ENCODE results near the gene ITPR1. TPM values are rescaled to one million over a fixed set of nuclear protein-coding genes. Genes with fewer than 3 reads are reported as not detected.

ITPR1 gene
- total and polyA plus RNA-seq, 11 donors, result 8.9 to 55.8 (median 19.9) TPM

DNA sequence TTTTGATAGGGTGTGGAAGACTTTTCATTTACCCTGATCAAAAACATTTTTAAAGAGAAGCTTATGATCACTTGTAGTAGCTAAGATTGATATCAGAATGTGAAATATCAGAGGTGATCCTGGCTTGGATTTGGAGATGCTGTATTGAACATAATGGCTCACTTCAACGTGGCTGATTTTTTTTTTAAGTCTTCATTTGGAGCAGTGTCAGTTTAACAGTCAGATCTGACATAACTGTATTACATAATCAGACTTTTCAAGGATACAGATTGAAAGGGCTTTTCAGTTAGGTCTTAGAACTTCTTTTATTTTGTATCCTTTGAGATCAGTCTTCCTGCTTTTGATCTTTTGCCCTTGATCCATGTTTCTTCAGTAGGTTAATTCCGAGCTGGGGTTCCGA, 98.5 kb downstream of the ITPR1 start:
- Histone ChIP-seq H3K4me1 (peaks cover 0 to 40% (median 29%) of the 10 kb centered on the region in 12 donors), H3K4me3 (no peak overlapping the region), H3K36me3 (no peaks in the 10 kb centered on the region), H3K27me3 (no peaks in the 10 kb centered on the region), H3K9me3 (no peaks in the 10 kb centered on the region), H3K27ac (no peak overlapping the region)
- no peak for TF ChIP-seq POLR2A (IDR thresholded peaks at IDR 0.05)
- no peak for DNase-seq
- WGBS, 4 donors, result 73 to 77% (median 74%) methylated on average over 3 of the region's 3 CpGs
- no peak for ATAC-seq
- intact Hi-C loops (cut with DNase I), result no loop called here

DNA sequence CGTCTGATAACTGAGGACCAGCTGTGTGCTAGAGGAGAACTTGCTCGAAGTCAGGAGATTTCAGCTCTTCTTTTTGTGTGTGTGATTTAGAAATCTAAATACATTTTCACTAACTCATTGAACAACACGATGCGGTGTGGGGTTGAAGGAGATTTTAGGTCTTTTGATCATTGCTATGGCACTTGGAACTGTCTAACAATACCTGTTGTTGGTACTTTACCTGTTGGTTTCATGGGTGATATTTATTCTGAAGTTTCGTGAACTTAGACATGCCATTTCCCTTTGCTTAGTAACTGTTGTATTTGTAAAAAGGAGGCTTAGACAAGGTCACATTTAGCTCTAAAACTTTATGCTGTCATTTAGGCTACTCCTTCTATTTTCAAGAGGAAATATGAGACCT, 99.9 kb downstream of the ITPR1 start:
- Histone ChIP-seq H3K27ac (no peak overlapping the region), H3K27me3 (no peaks in the 10 kb centered on the region), H3K36me3 (no peaks in the 10 kb centered on the region), H3K4me1 (peaks cover 0 to 37% (median 20%) of the 10 kb centered on the region in 12 donors), H3K4me3 (no peak overlapping the region), H3K9me3 (no peaks in the 10 kb centered on the region)
- ATAC-seq, result no peak
- TF ChIP-seq, protein P1, sequence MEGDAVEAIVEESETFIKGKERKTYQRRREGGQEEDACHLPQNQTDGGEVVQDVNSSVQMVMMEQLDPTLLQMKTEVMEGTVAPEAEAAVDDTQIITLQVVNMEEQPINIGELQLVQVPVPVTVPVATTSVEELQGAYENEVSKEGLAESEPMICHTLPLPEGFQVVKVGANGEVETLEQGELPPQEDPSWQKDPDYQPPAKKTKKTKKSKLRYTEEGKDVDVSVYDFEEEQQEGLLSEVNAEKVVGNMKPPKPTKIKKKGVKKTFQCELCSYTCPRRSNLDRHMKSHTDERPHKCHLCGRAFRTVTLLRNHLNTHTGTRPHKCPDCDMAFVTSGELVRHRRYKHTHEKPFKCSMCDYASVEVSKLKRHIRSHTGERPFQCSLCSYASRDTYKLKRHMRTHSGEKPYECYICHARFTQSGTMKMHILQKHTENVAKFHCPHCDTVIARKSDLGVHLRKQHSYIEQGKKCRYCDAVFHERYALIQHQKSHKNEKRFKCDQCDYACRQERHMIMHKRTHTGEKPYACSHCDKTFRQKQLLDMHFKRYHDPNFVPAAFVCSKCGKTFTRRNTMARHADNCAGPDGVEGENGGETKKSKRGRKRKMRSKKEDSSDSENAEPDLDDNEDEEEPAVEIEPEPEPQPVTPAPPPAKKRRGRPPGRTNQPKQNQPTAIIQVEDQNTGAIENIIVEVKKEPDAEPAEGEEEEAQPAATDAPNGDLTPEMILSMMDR (IDR thresholded peaks at IDR 0.05), result no peak
- TF ChIP-seq POLR2A (IDR thresholded peaks at IDR 0.05), result no peak
- intact Hi-C loops (cut with DNase I), result no loop called here
- 97 to 98% (median 98%) methylated on average over 5 of the region's 5 CpGs for WGBS, 4 donors
- no peak for DNase-seq

DNA sequence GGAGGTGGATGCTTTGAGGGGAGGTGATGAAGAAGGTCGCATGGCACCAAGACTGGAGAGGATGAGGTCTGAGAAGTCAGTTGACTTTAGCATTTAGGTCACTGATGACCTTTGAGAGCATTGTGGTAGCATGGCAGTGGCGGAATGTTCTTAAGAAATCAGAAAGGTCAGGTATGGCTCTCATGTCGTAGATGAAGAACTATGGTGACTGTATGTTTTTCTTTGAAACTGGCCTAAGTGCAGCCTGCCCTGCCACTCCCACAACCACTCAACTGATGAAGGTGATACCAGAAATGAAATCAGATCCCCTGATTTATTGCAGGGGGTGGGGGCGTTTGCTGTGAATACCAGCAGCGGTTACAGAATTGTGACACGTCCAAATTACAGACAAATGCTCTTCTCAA, 102.6 kb downstream of the ITPR1 start:
- TF ChIP-seq, protein P1 (IDR thresholded peaks at IDR 0.05), result no peak
- Histone ChIP-seq H3K4me1 (peaks cover 0 to 30% (median 3%) of the 10 kb centered on the region in 12 donors), H3K27me3 (no peaks in the 10 kb centered on the region), H3K4me3 (no peak overlapping the region), H3K27ac (no peak overlapping the region), H3K36me3 (no peaks in the 10 kb centered on the region), H3K9me3 (no peaks in the 10 kb centered on the region)
- intact Hi-C loops (cut with DNase I), result no loop called here
- WGBS, 4 donors, result 92 to 97% (median 95%) methylated on average over 6 of the region's 6 CpGs
- ATAC-seq, result no peak
- DNase-seq, result no peak

DNA sequence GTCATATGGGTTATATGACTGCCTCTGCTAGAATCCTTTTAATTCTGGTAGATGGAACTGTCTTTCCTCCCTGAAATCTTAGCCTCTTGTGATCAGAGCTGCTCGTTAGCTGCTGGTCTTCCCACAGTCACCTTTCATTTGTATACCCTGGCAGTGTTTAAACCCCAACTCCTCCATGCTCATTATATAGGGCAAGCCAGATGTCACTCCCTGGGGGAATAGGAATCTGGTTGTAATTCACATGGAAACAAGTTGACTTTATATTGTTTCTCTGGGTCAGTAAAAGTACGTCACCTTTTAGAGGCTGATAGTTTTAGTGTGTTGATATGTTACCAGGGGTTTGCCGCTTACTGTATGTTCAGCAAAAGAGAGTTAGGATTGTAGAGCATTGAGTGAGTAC, 103.5 kb downstream of the ITPR1 start:
- Histone ChIP-seq H3K27ac (no peak overlapping the region), H3K36me3 (no peaks in the 10 kb centered on the region), H3K4me1 (peaks cover 0 to 32% (median 5%) of the 10 kb centered on the region in 12 donors), H3K27me3 (no peaks in the 10 kb centered on the region), H3K4me3 (no peak overlapping the region), H3K9me3 (no peaks in the 10 kb centered on the region)
- WGBS, 4 donors, result 53 to 74% (median 55%) methylated on average over 3 of the region's 3 CpGs
- TF ChIP-seq, protein P1 (IDR thresholded peaks at IDR 0.05), result no peak
- no peak for TF ChIP-seq POLR2A (IDR thresholded peaks at IDR 0.05)
- intact Hi-C loops (cut with DNase I), result no loop called here
- DNase-seq, result no peak
- no peak for ATAC-seq

Data from heart left ventricle (tissue), 16 donors.